ENCODE results near the gene ELOB. TPM values are rescaled to one million over a fixed set of nuclear protein-coding genes. Genes with fewer than 3 reads are reported as not detected.

Gene ELOB
- total RNA-seq, 1 donor from 2014 or later: 402 TPM

DNA sequence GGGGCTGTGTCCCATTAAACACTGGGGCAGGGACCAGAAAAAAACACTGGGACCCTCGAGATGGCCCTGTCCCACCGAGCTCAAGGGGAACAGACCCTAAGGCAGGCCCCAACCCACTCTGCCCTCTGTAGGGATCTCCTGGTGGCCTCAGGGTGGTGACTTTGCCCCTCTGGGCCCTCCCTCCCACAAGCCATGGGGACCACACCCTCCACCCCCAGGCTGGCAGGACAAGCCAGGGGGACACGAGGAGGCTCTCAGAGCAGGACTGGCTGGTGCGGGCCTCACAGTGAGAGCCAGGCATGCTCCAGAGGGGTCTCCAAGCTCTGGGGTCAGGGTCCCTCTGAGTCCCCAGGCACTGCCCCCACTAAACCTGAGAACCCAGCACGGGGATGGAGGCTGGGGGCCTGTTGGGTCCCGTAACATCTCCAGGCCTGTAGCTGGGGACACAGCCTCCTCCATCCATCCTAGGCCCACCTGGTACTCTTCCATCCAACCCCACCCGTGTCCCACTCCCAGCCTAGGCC is 39.1 kb downstream of the ELOB start:
- no peaks in the 10 kb centered on the region for H3F3A ChIP-seq (ENCODE audit: low read depth)
- Mint-ChIP-seq H3K27ac (peak overlapping the region; percentile 42), H3K9me3 (no peaks in the 10 kb centered on the region), H3K4me1 (peaks cover 3% of the 10 kb centered on the region), H3K4me3 (peak overlapping the region; percentile 38), H3K36me3 (no peaks in the 10 kb centered on the region), H3K27me3 (ENCODE audit: insufficient read depth, low read depth) (no peaks in the 10 kb centered on the region)
- no peaks in the 10 kb centered on the region for H3K9me3 ChIP-seq (ENCODE audit: low read depth)
- H3K4me3 ChIP-seq: no peak overlapping the region
- no peak for DNase-seq (ENCODE audit: low spot score)
- TF ChIP-seq, protein P1, sequence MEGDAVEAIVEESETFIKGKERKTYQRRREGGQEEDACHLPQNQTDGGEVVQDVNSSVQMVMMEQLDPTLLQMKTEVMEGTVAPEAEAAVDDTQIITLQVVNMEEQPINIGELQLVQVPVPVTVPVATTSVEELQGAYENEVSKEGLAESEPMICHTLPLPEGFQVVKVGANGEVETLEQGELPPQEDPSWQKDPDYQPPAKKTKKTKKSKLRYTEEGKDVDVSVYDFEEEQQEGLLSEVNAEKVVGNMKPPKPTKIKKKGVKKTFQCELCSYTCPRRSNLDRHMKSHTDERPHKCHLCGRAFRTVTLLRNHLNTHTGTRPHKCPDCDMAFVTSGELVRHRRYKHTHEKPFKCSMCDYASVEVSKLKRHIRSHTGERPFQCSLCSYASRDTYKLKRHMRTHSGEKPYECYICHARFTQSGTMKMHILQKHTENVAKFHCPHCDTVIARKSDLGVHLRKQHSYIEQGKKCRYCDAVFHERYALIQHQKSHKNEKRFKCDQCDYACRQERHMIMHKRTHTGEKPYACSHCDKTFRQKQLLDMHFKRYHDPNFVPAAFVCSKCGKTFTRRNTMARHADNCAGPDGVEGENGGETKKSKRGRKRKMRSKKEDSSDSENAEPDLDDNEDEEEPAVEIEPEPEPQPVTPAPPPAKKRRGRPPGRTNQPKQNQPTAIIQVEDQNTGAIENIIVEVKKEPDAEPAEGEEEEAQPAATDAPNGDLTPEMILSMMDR (IDR thresholded peaks at IDR 0.05): no peak
- TF ChIP-seq EZH2 (IDR thresholded peaks at IDR 0.05) (no peak), EZH2phosphoT487 (IDR thresholded peaks at IDR 0.05) (no peak)
- H3K4me1 ChIP-seq: peaks cover 3% of the 10 kb centered on the region
- H3K27me3 ChIP-seq: no peaks in the 10 kb centered on the region
- no peak overlapping the region for H3K4me2 ChIP-seq
- no peaks in the 10 kb centered on the region for H3K79me2 ChIP-seq (ENCODE audit: low read depth)
- no peaks in the 10 kb centered on the region for H3K36me3 ChIP-seq
- no peak overlapping the region for H3K9ac ChIP-seq
- H2AFZ ChIP-seq (replicated peaks): no peak overlapping the region
- no peak overlapping the region for H3K27ac ChIP-seq
- no peaks in the 10 kb centered on the region for H4K20me1 ChIP-seq (ENCODE audit: low read depth)

- Histone ChIP-seq H3K4me1 (peaks cover 3% of the 10 kb centered on the region), H3K9me3 (ENCODE audit: low read depth) (no peaks in the 10 kb centered on the region), H3K4me3 (no peak overlapping the region), H2AFZ (replicated peaks) (no peak overlapping the region), H3K4me2 (no peak overlapping the region), H3F3A (ENCODE audit: low read depth) (no peaks in the 10 kb centered on the region), H3K27ac (no peak overlapping the region), H4K20me1 (ENCODE audit: low read depth) (no peaks in the 10 kb centered on the region), H3K36me3 (no peaks in the 10 kb centered on the region), H3K27me3 (no peaks in the 10 kb centered on the region), H3K9ac (no peak overlapping the region), H3K79me2 (ENCODE audit: low read depth) (no peaks in the 10 kb centered on the region)
- Mint-ChIP-seq H3K27me3 (ENCODE audit: insufficient read depth, low read depth) (no peaks in the 10 kb centered on the region), H3K4me3 (no peak overlapping the region), H3K4me1 (peaks cover 3% of the 10 kb centered on the region), H3K27ac (no peak overlapping the region), H3K9me3 (no peaks in the 10 kb centered on the region), H3K36me3 (no peaks in the 10 kb centered on the region)
- DNase-seq (ENCODE audit: low spot score): no peak
- TF ChIP-seq, protein P1 (IDR thresholded peaks at IDR 0.05): no peak
- TF ChIP-seq EZH2 (IDR thresholded peaks at IDR 0.05): no peak
- TF ChIP-seq EZH2phosphoT487 (IDR thresholded peaks at IDR 0.05): no peak
These were observed 39.9 kb downstream of the ELOB start for GRCh38 chr16:2737238-2737605.

DNA sequence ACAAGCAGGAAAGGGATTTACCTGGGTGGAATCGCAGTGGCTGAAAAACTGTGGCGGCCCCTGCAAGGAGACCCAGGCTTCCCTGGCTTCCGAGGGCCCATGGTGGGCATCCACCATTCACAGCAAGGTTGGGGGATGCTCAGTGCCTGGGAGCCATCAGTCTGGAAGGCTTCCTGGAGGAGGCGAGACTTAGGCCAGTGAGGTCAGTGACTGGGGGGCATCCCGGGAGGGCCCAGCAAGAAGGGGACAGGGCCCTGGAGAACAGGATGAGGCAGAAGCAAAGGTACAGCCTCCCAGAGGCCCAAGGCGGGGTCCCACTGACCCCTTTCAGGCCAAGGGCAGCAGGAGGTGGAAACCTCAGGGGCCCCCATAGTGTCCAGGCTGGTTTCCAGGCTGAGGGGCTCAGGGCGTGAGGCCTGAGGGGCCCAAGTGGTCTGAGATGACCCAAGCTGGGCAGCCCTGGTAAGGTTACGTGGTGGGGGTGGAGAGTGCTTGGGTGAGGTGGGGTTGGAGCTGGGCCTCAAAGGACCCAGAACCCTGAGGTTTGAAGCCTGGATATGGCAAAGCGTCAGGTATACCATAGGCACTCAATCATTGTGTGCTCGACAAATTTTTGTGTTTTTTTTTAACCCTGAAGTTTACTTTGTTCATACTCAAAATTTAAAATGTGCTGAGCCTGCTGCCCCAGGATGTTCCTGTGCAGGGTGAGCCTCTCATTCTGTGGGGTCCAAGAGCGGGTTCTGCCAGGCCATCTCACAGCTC is 40.4 kb downstream of the ELOB start:
- peaks cover 3% of the 10 kb centered on the region for H3K4me1 ChIP-seq
- no peak overlapping the region for H3K4me3 Mint-ChIP-seq
- no peak overlapping the region for H3K27ac ChIP-seq
- no peaks in the 10 kb centered on the region for H3F3A ChIP-seq (ENCODE audit: low read depth)
- H3K79me2 ChIP-seq (ENCODE audit: low read depth): no peaks in the 10 kb centered on the region
- DNase-seq (ENCODE audit: low spot score): no peak
- no peak overlapping the region for H2AFZ ChIP-seq (replicated peaks)
- H3K9me3 ChIP-seq (ENCODE audit: low read depth): no peaks in the 10 kb centered on the region
- H3K36me3 ChIP-seq: no peaks in the 10 kb centered on the region
- no peaks in the 10 kb centered on the region for H3K27me3 ChIP-seq
- H3K9ac ChIP-seq: no peak overlapping the region
- no peaks in the 10 kb centered on the region for H3K27me3 Mint-ChIP-seq (ENCODE audit: insufficient read depth, low read depth)
- TF ChIP-seq, protein P1 (IDR thresholded peaks at IDR 0.05): no peak
- no peak for TF ChIP-seq EZH2phosphoT487 (IDR thresholded peaks at IDR 0.05)
- no peak for TF ChIP-seq EZH2 (IDR thresholded peaks at IDR 0.05)
- no peak overlapping the region for H3K4me3 ChIP-seq
- H3K9me3 Mint-ChIP-seq: no peaks in the 10 kb centered on the region
- no peaks in the 10 kb centered on the region for H4K20me1 ChIP-seq (ENCODE audit: low read depth)
- peaks cover 3% of the 10 kb centered on the region for H3K4me1 Mint-ChIP-seq
- H3K27ac Mint-ChIP-seq: peak overlapping the region; percentile 42
- H3K4me2 ChIP-seq: no peak overlapping the region
- H3K36me3 Mint-ChIP-seq: no peaks in the 10 kb centered on the region

Data from neural progenitor cell (in vitro differentiated cells).